MCF 10A (cell line): Measurements from ENCODE around the gene TMEM91. TPM values are rescaled to one million over a fixed set of nuclear protein-coding genes. Genes with fewer than 3 reads are reported as not detected.

Experiments used
- BruUV-seq: library from RNA; stranded (reverse); fragments of 400-500 nt; replicated peaks from 2 replicates; lab custom pipeline; 2021; lab: Mats Ljungman, UMichigan
- CTCF ChIA-PET: fragments of 300-600 bp; sonication (Branson Sonifier 250); formaldehyde crosslinking; extraction: SDS; loops from one replicate; lab custom pipeline; 2021; ENCODE audit warnings: antibody characterized with exemption, inconsistent platforms; lab: Yijun Ruan, JAX
- POLR2A ChIA-PET: fragments of 300-600, 350-650 bp; sonication (Branson Sonifier 250); formaldehyde crosslinking; extraction: SDS; loops from one replicate; lab custom pipeline; 2020; ENCODE audit warnings: antibody characterized with exemption, inconsistent platforms; lab: Yijun Ruan, JAX
- DNase-seq: peaks from one replicate; pipeline ENCODE4 v3.0.0-alpha.2; 2018; ENCODE audit not compliant: unreplicated experiment
- H3K27ac Mint-ChIP-seq: one replicate; pipeline ENCODE4 v1.8.0; 2022; ENCODE audit warnings: mild to moderate bottlenecking, low read depth, mixed read lengths; ENCODE audit not compliant: unreplicated experiment
- H3K27me3 Mint-ChIP-seq: one replicate; pipeline ENCODE4 v1.8.0; 2022; ENCODE audit warnings: mixed read lengths; ENCODE audit not compliant: insufficient read depth, unreplicated experiment
- H3K36me3 Mint-ChIP-seq: one replicate; pipeline ENCODE4 v1.8.0; 2022; ENCODE audit warnings: mild to moderate bottlenecking, moderate library complexity, mixed read lengths; ENCODE audit not compliant: insufficient read depth, unreplicated experiment
- H3K4me1 Mint-ChIP-seq: one replicate; pipeline ENCODE4 v1.8.0; 2022; ENCODE audit warnings: mixed read lengths; ENCODE audit not compliant: insufficient read depth, unreplicated experiment
- H3K4me3 Mint-ChIP-seq: one replicate; pipeline ENCODE4 v1.8.0; 2022; ENCODE audit warnings: mild to moderate bottlenecking, moderate library complexity, mixed read lengths; ENCODE audit not compliant: unreplicated experiment
- H3K9me3 Mint-ChIP-seq: one replicate; pipeline ENCODE4 v1.8.0; 2022; ENCODE audit warnings: mixed read lengths; ENCODE audit not compliant: unreplicated experiment
- CTCF ChIP-seq: fragments of 200-600 bp; IDR thresholded peaks from one replicate; pipeline ENCODE4 v1.8.0; 2022; ENCODE audit warnings: antibody characterized with exemption, mild to moderate bottlenecking; ENCODE audit not compliant: unreplicated experiment
- intact Hi-C: fragments of 100-400 bp; cut with micrococcal nuclease; formaldehyde crosslinking; loops from 2 replicates; pipeline ENCODE4 v1.14.1; 2022
- total RNA-seq: library from RNA; stranded (reverse); gene quantifications from 2 replicates; pipeline ENCODE4 v1.2.3, GENCODE V29; 2022

Gene TMEM91
- total RNA-seq, 1 experiment from 2014 or later = 6.1 TPM

GRCh38 chr19:41421314-41421713, 45.0 kb downstream of the TMEM91 start:
- Mint-ChIP-seq H3K27ac (no peak overlapping the region), H3K36me3 (peaks cover 69% of the 10 kb centered on the region), H3K27me3 (no peaks in the 10 kb centered on the region), H3K9me3 (no peaks in the 10 kb centered on the region), H3K4me3 (no peak overlapping the region), H3K4me1 (no peaks in the 10 kb centered on the region)
- TF ChIP-seq CTCF = no peak
- no peak for DNase-seq
- ChIA-PET POLR2A (interaction anchor here (0.8 kb wide), 1 partner anchor 57 kb away, joined by 4 read pairs; the partner anchor contains the start of gene B9D2), CTCF (interaction anchor here (1.6 kb wide), 1 partner anchor 10 kb away, joined by 5 read pairs; no protein-coding TSS in a partner anchor)
- no TSS peak for BruUV-seq
- intact Hi-C loops = no loop called here

GRCh38 chr19:41421973-41422372, 45.6 kb downstream of the TMEM91 start:
- ChIA-PET POLR2A (no interaction called here), CTCF (no interaction called here)
- Mint-ChIP-seq H3K9me3 (no peaks in the 10 kb centered on the region), H3K27ac (no peak overlapping the region), H3K36me3 (peaks cover 68% of the 10 kb centered on the region), H3K27me3 (no peaks in the 10 kb centered on the region), H3K4me1 (peaks cover 4% of the 10 kb centered on the region), H3K4me3 (no peak overlapping the region)
- intact Hi-C loops = no loop called here
- no TSS peak for BruUV-seq
- TF ChIP-seq CTCF = no peak
- no peak for DNase-seq

GRCh38 chr19:41422456-41422855, 46.1 kb downstream of the TMEM91 start:
- no peak overlapping the region for H3K27ac Mint-ChIP-seq
- BruUV-seq = no TSS peak
- no peak for DNase-seq
- intact Hi-C loops = no loop called here
- POLR2A ChIA-PET = no interaction called here
- no peak for TF ChIP-seq CTCF
- no peaks in the 10 kb centered on the region for H3K27me3 Mint-ChIP-seq
- no peak overlapping the region for H3K4me3 Mint-ChIP-seq
- H3K9me3 Mint-ChIP-seq = no peaks in the 10 kb centered on the region
- H3K36me3 Mint-ChIP-seq = peaks cover 68% of the 10 kb centered on the region
- CTCF ChIA-PET = interaction anchor here (0.5 kb wide), 1 partner anchor 220 kb away, joined by 3 read pairs; no protein-coding TSS in a partner anchor
- H3K4me1 Mint-ChIP-seq = peaks cover 8% of the 10 kb centered on the region

GRCh38 chr19:41422955-41423354, 46.6 kb downstream of the TMEM91 start:
- intact Hi-C loops = no loop called here
- ChIA-PET CTCF (interaction anchor here (0.5 kb wide), 1 partner anchor 219 kb away, joined by 3 read pairs; no protein-coding TSS in a partner anchor), POLR2A (no interaction called here)
- no peak for DNase-seq
- H3K4me3 Mint-ChIP-seq = no peak overlapping the region
- BruUV-seq = no TSS peak
- no peaks in the 10 kb centered on the region for H3K27me3 Mint-ChIP-seq
- H3K36me3 Mint-ChIP-seq = peaks cover 63% of the 10 kb centered on the region
- H3K27ac Mint-ChIP-seq = no peak overlapping the region
- peaks cover 8% of the 10 kb centered on the region for H3K4me1 Mint-ChIP-seq
- no peaks in the 10 kb centered on the region for H3K9me3 Mint-ChIP-seq
- no peak for TF ChIP-seq CTCF
